ENCODE results near the gene LMF1.

- TF ChIP-seq POLR2A (IDR thresholded peaks at IDR 0.05): no peak
- no peak for TF ChIP-seq CTCF (IDR thresholded peaks at IDR 0.05)
Observed at GRCh38 chr16:854808-855410, 115.9 kb downstream of the LMF1 start.
